ENCODE measurements around the gene LAMA1. TPM values are rescaled to one million over a fixed set of nuclear protein-coding genes. Genes with fewer than 3 reads are reported as not detected.

LAMA1 gene
- total and polyA plus RNA-seq, 10 of the 15 experiments (the other 5 are each of a cell fraction or from before 2014, with no cell fraction given), result under 0.01 to 1.9 (median 0.06) TPM; not detected in 6

DNA sequence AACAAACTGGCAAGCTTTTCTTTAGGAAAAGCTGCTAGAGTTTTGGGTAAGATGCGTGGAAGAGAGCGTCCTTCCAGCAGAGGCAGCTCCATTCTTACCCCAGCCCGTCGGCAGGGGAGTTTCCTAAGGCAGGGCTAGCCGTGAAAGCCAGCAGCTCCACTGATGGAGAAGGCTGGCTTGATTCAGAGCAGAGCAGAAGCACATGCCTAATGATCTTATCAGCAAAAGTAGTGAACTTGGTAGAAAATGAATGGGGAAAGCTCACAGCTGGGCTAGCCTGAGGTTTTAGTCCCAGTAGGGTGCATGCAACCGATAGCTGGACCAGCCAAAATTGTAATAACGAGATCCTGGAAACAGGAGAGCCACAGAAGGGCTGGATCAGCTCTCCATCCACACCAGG is 20.8 kb downstream of the LAMA1 start:
- Histone ChIP-seq H3K4me3 (no peak overlapping the region), H3K36me3 (ENCODE audit: control insufficient read depth in 2 of 2, insufficient read depth in 2 of 2, low read length in 1 of 2) (no peaks in the 10 kb centered on the region), H2AFZ (ENCODE audit: control insufficient read depth, low read depth, low read length) (no peak overlapping the region), H3K27ac (ENCODE audit: control insufficient read depth, insufficient read depth) (no peak overlapping the region), H3K9ac (ENCODE audit: control insufficient read depth, insufficient read depth, low read length) (no peak overlapping the region), H3K79me2 (ENCODE audit: control insufficient read depth, insufficient read depth, low read length) (no peaks in the 10 kb centered on the region), H3K9me3 (replicated peaks; ENCODE audit: control insufficient read depth, insufficient read depth, low read length) (no peaks in the 10 kb centered on the region), H4K20me1 (ENCODE audit: control insufficient read depth, insufficient read depth) (no peaks in the 10 kb centered on the region), H3K4me2 (ENCODE audit: control insufficient read depth, insufficient read depth) (no peak overlapping the region), H3K4me1 (ENCODE audit: control insufficient read depth, insufficient read depth, low read length) (no peaks in the 10 kb centered on the region), H3K27me3 (replicated peaks in 1 of 2; ENCODE audit: control insufficient read depth in 2 of 2, insufficient read depth in 2 of 2, low read length in 1 of 2) (no peaks in the 10 kb centered on the region)
- SMC1A ChIA-PET (ENCODE audit: uncharacterized antibody, unreplicated experiment), result interaction anchor here (0.7 kb wide), 1 partner anchor 783 kb away, joined by 3 read pairs; no protein-coding TSS in a partner anchor
- BruUV-seq (replicated peaks), result no TSS peak
- intact Hi-C loops (cut with micrococcal nuclease; ENCODE audit: unreplicated experiment), result no loop called here
- in situ Hi-C loops (cut with MboI), result no loop called here
- DNase-seq (ENCODE audit: low read depth, low spot score) (no peak), FAIRE-seq (no peak), ATAC-seq (no peak)
- POLR2A ChIA-PET, result no interaction called here
- CTCF ChIA-PET, result no interaction called here
- TF ChIP-seq NFYB (IDR thresholded peaks at IDR 0.05; ENCODE audit: insufficient read depth, low read depth, low read length) (no peak), RFX5 (IDR thresholded peaks at IDR 0.05; ENCODE audit: low read depth, low read length) (no peak), SUZ12 (IDR thresholded peaks at IDR 0.05; ENCODE audit: unreplicated experiment) (no peak), PAX8 (IDR thresholded peaks at IDR 0.05) (no peak), POLR2AphosphoS2 (IDR thresholded peaks at IDR 0.05; ENCODE audit: low read depth, low read length) (no peak), STAT3 (IDR thresholded peaks at IDR 0.05; ENCODE audit: low read depth, low read length) (no peak), SP1 (IDR thresholded peaks at IDR 0.05; ENCODE audit: low read depth, low read length) (no peak), EP300 (IDR thresholded peaks at IDR 0.05; ENCODE audit: borderline replicate concordance in 1 of 2, control insufficient read depth in 1 of 2, low read depth in 2 of 2, low read length in 2 of 2) (no peak)
- TF ChIP-seq, protein P1, sequence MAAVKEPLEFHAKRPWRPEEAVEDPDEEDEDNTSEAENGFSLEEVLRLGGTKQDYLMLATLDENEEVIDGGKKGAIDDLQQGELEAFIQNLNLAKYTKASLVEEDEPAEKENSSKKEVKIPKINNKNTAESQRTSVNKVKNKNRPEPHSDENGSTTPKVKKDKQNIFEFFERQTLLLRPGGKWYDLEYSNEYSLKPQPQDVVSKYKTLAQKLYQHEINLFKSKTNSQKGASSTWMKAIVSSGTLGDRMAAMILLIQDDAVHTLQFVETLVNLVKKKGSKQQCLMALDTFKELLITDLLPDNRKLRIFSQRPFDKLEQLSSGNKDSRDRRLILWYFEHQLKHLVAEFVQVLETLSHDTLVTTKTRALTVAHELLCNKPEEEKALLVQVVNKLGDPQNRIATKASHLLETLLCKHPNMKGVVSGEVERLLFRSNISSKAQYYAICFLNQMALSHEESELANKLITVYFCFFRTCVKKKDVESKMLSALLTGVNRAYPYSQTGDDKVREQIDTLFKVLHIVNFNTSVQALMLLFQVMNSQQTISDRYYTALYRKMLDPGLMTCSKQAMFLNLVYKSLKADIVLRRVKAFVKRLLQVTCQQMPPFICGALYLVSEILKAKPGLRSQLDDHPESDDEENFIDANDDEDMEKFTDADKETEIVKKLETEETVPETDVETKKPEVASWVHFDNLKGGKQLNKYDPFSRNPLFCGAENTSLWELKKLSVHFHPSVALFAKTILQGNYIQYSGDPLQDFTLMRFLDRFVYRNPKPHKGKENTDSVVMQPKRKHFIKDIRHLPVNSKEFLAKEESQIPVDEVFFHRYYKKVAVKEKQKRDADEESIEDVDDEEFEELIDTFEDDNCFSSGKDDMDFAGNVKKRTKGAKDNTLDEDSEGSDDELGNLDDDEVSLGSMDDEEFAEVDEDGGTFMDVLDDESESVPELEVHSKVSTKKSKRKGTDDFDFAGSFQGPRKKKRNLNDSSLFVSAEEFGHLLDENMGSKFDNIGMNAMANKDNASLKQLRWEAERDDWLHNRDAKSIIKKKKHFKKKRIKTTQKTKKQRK (IDR thresholded peaks at IDR 0.05; ENCODE audit: low read depth, low read length), result no peak
- TF ChIP-seq, protein P2, sequence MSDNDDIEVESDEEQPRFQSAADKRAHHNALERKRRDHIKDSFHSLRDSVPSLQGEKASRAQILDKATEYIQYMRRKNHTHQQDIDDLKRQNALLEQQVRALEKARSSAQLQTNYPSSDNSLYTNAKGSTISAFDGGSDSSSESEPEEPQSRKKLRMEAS (IDR thresholded peaks at IDR 0.05; ENCODE audit: low read depth, low read length), result no peak
- WGBS (ENCODE audit: insufficient coverage, insufficient replicate concordance, low lambda C conversion rate, missing lambda C conversion rate), result 10% methylated on average over 7 of the region's 7 CpGs
- RAD21 ChIA-PET (ENCODE audit: unreplicated experiment), result no interaction called here

Data from GM12878 (cell line).